Neural cell (in vitro differentiated cells): ENCODE results near the gene VENTX. TPM values are rescaled to one million over a fixed set of nuclear protein-coding genes. Genes with fewer than 3 reads are reported as not detected.

Experiments
- H2AFZ ChIP-seq: fragments of 200-600, 300-800 bp; sonication (generic), shearing (Covaris generic); 2 replicates; pipeline ENCODE4 v1.6.0; 2014; ENCODE audit warnings: low read depth, mild to moderate bottlenecking, antibody characterized with exemption, low read length, moderate library complexity
- H3F3A ChIP-seq: fragments of 200-600 bp; shearing (Covaris generic); 2 replicates; pipeline ENCODE4 v1.6.1; 2016; ENCODE audit warnings: mild to moderate bottlenecking, moderate library complexity, mixed read lengths, antibody characterized with exemption, low read length; ENCODE audit not compliant: insufficient read depth, poor library complexity, severe bottlenecking
- H3K27ac ChIP-seq: fragments of 200-600, 300-800 bp; sonication (generic), shearing (Covaris generic); 2 replicates; pipeline ENCODE4 v1.5.1; 2014; ENCODE audit warnings: mild to moderate bottlenecking, low read length, moderate library complexity
- H3K27me3 ChIP-seq: fragments of 300-800, 200-600 bp; sonication (generic), shearing (Covaris generic); 2 replicates; pipeline ENCODE4 v1.6.0; 2014; ENCODE audit warnings: mild to moderate bottlenecking, low read depth, low read length, moderate library complexity; ENCODE audit not compliant: insufficient read depth
- H3K36me3 ChIP-seq: fragments of 300-800, 200-600 bp; sonication (generic), shearing (Covaris generic); 2 replicates; pipeline ENCODE4 v1.5.1; 2014; ENCODE audit warnings: mild to moderate bottlenecking, antibody characterized with exemption, low read length, moderate library complexity; ENCODE audit not compliant: insufficient read depth
- H3K4me2 ChIP-seq: fragments of 300-800, 200-600 bp; sonication (generic), shearing (Covaris generic); 2 replicates; pipeline ENCODE4 v1.6.0; 2014; ENCODE audit warnings: mild to moderate bottlenecking, low read length
- H3K4me3 ChIP-seq: fragments of 300-800, 200-600 bp; sonication (generic), shearing (Covaris generic); 2 replicates; pipeline ENCODE4 v1.5.1; 2014; ENCODE audit warnings: mild to moderate bottlenecking, low read length, moderate library complexity
- H3K79me2 ChIP-seq: fragments of 200-600 bp; shearing (Covaris generic); replicated peaks from 2 replicates; pipeline ENCODE4 v1.6.0; 2014; ENCODE audit warnings: mild to moderate bottlenecking, low read length, moderate library complexity; ENCODE audit not compliant: insufficient read depth
- H3K9ac ChIP-seq: fragments of 300-800, 200-600 bp; sonication (generic), shearing (Covaris generic); 2 replicates; pipeline ENCODE4 v1.6.1; 2016; ENCODE audit warnings: mild to moderate bottlenecking, low read length, mixed read lengths
- H3K9me2 ChIP-seq: fragments of 200-600 bp; shearing (Covaris generic); 2 replicates; pipeline ENCODE4 v1.6.1; 2016; ENCODE audit warnings: mild to moderate bottlenecking, low read length, mixed read lengths; ENCODE audit not compliant: insufficient read depth
- H3K9me3 ChIP-seq: fragments of 200-600, 300-800 bp; sonication (generic), shearing (Covaris generic); 2 replicates; pipeline ENCODE4 v1.6.1; 2016; ENCODE audit warnings: mild to moderate bottlenecking, mixed run types, low read length, moderate library complexity, mixed read lengths
- H4K20me1 ChIP-seq: fragments of 200-600 bp; shearing (Covaris generic); 2 replicates; pipeline ENCODE4 v1.6.1; 2016; ENCODE audit warnings: mild to moderate bottlenecking, mixed run types; ENCODE audit not compliant: insufficient read depth
- CTCF ChIP-seq: fragments of 450-650 bp; IDR thresholded peaks from 2 replicates; pipeline ENCODE4 v1.5.1; 2014; ENCODE audit warnings: antibody characterized with exemption, mild to moderate bottlenecking, moderate library complexity; ENCODE audit not compliant: poor library complexity, severe bottlenecking
- EP300 ChIP-seq: fragments of 450-650 bp; conservative IDR thresholded peaks from 2 replicates; pipeline ENCODE4 v1.6.1; 2014; ENCODE audit warnings: antibody characterized with exemption, mild to moderate bottlenecking, moderate library complexity; ENCODE audit not compliant: poor library complexity, severe bottlenecking
- EZH2 ChIP-seq: fragments of 200-600, 300-800 bp; shearing (Covaris generic), sonication (generic); IDR thresholded peaks from 2 replicates; pipeline ENCODE4 v1.6.1; 2014; ENCODE audit warnings: antibody characterized with exemption, low read length, borderline replicate concordance, mild to moderate bottlenecking; ENCODE audit not compliant: insufficient read depth, poor library complexity, severe bottlenecking
- MXI1 ChIP-seq: fragments of 450-650 bp; conservative IDR thresholded peaks from 2 replicates; pipeline ENCODE4 v1.6.1; 2014; ENCODE audit warnings: antibody characterized with exemption, mild to moderate bottlenecking; ENCODE audit not compliant: poor library complexity, severe bottlenecking
- POLR2AphosphoS5 ChIP-seq: IDR thresholded peaks from 2 replicates; pipeline ENCODE4 v1.6.1; 2012
- RAD21 ChIP-seq: fragments of 450-650 bp; conservative IDR thresholded peaks from 2 replicates; pipeline ENCODE4 v1.6.1; 2014; ENCODE audit warnings: antibody characterized with exemption, mild to moderate bottlenecking, moderate library complexity
- REST ChIP-seq: IDR thresholded peaks from 2 replicates; pipeline ENCODE4 v1.6.1; 2012; ENCODE audit warnings: borderline replicate concordance
- SMC3 ChIP-seq: fragments of 450-650 bp; conservative IDR thresholded peaks from 2 replicates; pipeline ENCODE4 v1.6.1; 2014; ENCODE audit warnings: antibody characterized with exemption, mild to moderate bottlenecking, moderate library complexity; ENCODE audit not compliant: poor library complexity
- TAF1 ChIP-seq: IDR thresholded peaks from 2 replicates; pipeline ENCODE4 v1.6.1; 2012; ENCODE audit warnings: low read depth
- polyA plus RNA-seq: library from polyadenylated mRNA; depleted of rRNA; stranded (reverse); fragments of >200 nt; gene quantifications from 2 replicates; pipeline ENCODE4 v1.2.3, GENCODE V29; 2014

Gene VENTX
- polyA plus RNA-seq, 1 donor from 2014 or later = not detected

DNA sequence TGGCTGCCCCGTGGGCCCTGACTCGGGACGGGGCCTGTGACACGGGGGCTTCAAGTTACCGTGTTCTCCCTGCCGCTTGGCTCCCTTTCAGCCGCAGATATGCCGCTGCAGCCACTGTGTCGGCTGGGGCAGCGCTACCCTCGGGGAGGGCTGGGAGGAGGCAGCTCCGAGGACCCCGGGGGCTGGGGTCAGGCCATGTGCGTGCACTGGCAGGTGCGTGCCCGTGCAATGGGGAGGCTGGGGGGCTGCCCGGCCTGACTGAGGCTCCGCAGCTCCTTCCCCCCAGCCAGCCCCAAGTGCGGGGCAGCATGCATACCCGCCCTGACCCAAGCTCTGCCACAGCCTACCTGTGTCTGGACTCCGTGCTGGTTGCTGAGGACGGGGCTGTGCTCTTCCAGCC, 48.4 kb upstream of the VENTX start:
- TF ChIP-seq TAF1 (no peak), MXI1 (no peak), RAD21 (no peak), EP300 (no peak), REST (no peak), EZH2 (no peak), POLR2AphosphoS5 (no peak), SMC3 (no peak)
- no peak overlapping the region for H2AFZ ChIP-seq
- no peak overlapping the region for H3K4me3 ChIP-seq
- H4K20me1 ChIP-seq = no peaks in the 10 kb centered on the region
- no peaks in the 10 kb centered on the region for H3K36me3 ChIP-seq
- no peak overlapping the region for H3K4me2 ChIP-seq
- no peaks in the 10 kb centered on the region for H3K27me3 ChIP-seq
- H3K9ac ChIP-seq = no peak overlapping the region
- H3K27ac ChIP-seq = no peak overlapping the region
- no peaks in the 10 kb centered on the region for H3K9me3 ChIP-seq
- no peaks in the 10 kb centered on the region for H3F3A ChIP-seq
- no peaks in the 10 kb centered on the region for H3K9me2 ChIP-seq
- no peaks in the 10 kb centered on the region for H3K79me2 ChIP-seq

GRCh38 chr10:133189726-133190125, 47.9 kb upstream of the VENTX start:
- TF ChIP-seq POLR2AphosphoS5 = no peak
- TF ChIP-seq RAD21 = no peak
- no peak for TF ChIP-seq SMC3
- no peak for TF ChIP-seq MXI1
- TF ChIP-seq REST = no peak
- TF ChIP-seq TAF1 = no peak
- TF ChIP-seq EZH2 = no peak
- TF ChIP-seq EP300 = no peak
- TF ChIP-seq CTCF = no peak
- H3K9ac ChIP-seq = no peak overlapping the region
- no peaks in the 10 kb centered on the region for H3K36me3 ChIP-seq

More at GRCh38 chr10:133189726-133190125, 47.9 kb upstream of the VENTX start:
- H2AFZ ChIP-seq = no peak overlapping the region
- H4K20me1 ChIP-seq = no peaks in the 10 kb centered on the region
- H3K9me2 ChIP-seq = no peaks in the 10 kb centered on the region
- no peaks in the 10 kb centered on the region for H3K79me2 ChIP-seq
- H3K27ac ChIP-seq = no peak overlapping the region
- H3K9me3 ChIP-seq = no peaks in the 10 kb centered on the region
- H3K4me3 ChIP-seq = no peak overlapping the region
- no peak overlapping the region for H3K4me2 ChIP-seq
- H3K27me3 ChIP-seq = no peaks in the 10 kb centered on the region
- no peaks in the 10 kb centered on the region for H3F3A ChIP-seq
